ENCODE measurements around the gene SYNPO2.

Gene SYNPO2

DNA sequence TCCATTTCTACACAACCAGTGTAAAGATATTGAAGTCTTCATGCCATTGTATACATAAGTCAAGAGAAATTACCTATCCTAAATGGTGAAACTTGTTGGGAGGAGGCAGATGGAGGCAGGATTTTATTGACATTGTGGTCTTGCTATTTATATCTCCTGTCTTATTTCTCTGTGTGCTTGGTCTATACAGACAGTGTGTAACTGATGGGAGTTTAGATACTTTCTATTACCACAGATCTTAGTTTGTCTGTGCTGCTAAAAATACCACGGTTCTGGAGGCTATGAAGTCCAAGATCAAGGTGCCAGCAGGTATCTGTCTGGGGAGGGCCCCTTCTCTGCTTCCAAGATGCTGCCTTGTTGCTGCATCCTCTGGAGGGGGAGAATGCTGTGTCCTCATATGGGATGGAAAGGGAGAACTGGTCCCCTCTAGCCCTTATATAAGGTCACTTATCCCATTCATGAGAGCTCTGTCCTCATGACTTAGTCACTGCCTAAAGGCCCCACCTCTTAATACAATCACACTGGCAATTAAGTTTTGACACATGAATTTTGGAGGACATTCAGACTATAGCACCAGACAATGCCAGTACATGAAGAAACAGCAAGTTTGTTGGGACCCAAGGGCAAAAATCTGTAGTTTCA lies 62.4 kb downstream of the SYNPO2 start:
- no peaks in the 10 kb centered on the region for H3K36me3 Mint-ChIP-seq (ENCODE audit: insufficient read depth)
- H3K9me3 Mint-ChIP-seq = no peaks in the 10 kb centered on the region
- ATAC-seq (replicated peaks) = no peak
- H3K4me3 Mint-ChIP-seq = no peak overlapping the region
- no peak for DNase-seq
- H3K27me3 Mint-ChIP-seq = peaks cover 21 to 25% of the 10 kb centered on the region in 2 donors
- no peaks in the 10 kb centered on the region for H3K4me1 Mint-ChIP-seq (ENCODE audit: low read depth in 2 of 2)
- no peak overlapping the region for H3K27ac Mint-ChIP-seq

GRCh38 chr4:118953276-118953675 lies 64.6 kb downstream of the SYNPO2 start:
- Mint-ChIP-seq H3K4me1 (ENCODE audit: low read depth in 2 of 2) (no peaks in the 10 kb centered on the region), H3K27ac (no peak overlapping the region), H3K36me3 (ENCODE audit: insufficient read depth) (no peaks in the 10 kb centered on the region), H3K27me3 (peaks cover 8 to 11% of the 10 kb centered on the region in 2 donors), H3K9me3 (no peaks in the 10 kb centered on the region), H3K4me3 (no peak overlapping the region)
- no peak for ATAC-seq (replicated peaks)
- no peak for DNase-seq

DNA sequence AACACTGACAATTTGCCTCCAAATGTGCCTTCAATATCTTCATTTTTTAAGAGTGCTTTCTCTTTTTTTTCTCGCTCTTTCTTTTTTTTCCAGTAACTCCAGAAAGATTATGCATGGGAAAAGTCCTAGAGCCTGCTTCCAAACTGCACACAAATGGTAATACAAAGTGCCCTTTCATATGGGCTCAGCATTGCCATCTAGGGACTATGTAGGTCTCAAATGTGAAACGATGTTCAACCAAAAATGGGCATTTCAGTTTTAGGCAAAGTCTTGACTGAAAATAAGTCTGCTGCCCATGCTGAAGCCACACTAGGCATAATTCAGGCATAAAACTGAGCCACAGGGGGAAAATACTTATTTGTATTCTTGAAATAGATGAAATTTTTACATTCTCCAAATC lies 65.6 kb downstream of the SYNPO2 start:
- H3K36me3 Mint-ChIP-seq (ENCODE audit: insufficient read depth) = no peaks in the 10 kb centered on the region
- DNase-seq = no peak
- no peak overlapping the region for H3K4me3 Mint-ChIP-seq
- no peak overlapping the region for H3K27ac Mint-ChIP-seq
- no peaks in the 10 kb centered on the region for H3K4me1 Mint-ChIP-seq (ENCODE audit: low read depth in 2 of 2)
- no peak for ATAC-seq (replicated peaks)
- peaks cover 2 to 5% of the 10 kb centered on the region in 2 donors for H3K27me3 Mint-ChIP-seq
- no peaks in the 10 kb centered on the region for H3K9me3 Mint-ChIP-seq

GRCh38 chr4:118955515-118955914 lies 66.9 kb downstream of the SYNPO2 start:
- no peak for ATAC-seq (replicated peaks)
- DNase-seq = no peak
- Mint-ChIP-seq H3K4me1 (ENCODE audit: low read depth in 2 of 2) (no peaks in the 10 kb centered on the region), H3K4me3 (no peak overlapping the region), H3K9me3 (no peaks in the 10 kb centered on the region), H3K27ac (no peak overlapping the region), H3K27me3 (peaks cover 13 to 15% of the 10 kb centered on the region in 2 donors), H3K36me3 (ENCODE audit: insufficient read depth) (no peaks in the 10 kb centered on the region)

DNA sequence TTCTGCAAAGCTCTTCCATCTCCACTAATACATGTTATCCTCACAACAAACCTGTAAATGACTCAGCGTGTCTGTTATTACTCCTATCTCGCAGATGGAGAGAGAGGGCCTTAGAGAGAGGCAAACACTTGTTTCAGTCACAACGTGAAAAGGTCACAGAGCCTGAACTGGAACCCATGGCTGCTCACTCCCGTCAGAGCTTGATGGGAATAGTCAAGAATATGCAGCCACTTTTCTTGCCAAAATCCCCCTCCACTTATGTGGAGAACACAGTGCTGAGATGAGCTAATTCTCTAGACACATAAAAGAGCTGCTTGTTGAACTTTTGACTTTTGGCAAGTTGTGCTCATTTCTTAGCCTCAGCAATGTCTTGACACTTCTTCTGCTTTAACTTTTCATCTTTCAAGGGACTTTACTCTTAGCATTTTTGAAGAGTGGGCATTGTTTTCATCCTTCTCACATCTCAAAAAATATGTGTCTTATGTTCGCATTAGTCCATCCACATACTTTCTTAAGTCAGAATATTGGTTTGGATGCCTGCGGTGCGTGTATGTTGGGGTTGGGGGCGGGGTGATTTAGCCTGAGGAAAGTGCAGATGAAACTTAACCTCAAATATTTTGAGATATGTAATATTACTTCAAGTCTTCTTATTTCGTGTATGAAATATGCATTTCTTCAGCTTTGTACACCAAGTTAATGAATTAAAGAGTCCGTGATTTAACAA lies 69.2 kb downstream of the SYNPO2 start:
- DNase-seq (no peak), ATAC-seq (replicated peaks) (no peak)
- H3K4me1 Mint-ChIP-seq (ENCODE audit: low read depth in 2 of 2) = no peaks in the 10 kb centered on the region
- H3K27ac Mint-ChIP-seq = no peak overlapping the region
- no peak overlapping the region for H3K4me3 Mint-ChIP-seq
- no peaks in the 10 kb centered on the region for H3K9me3 Mint-ChIP-seq
- peaks cover 13 to 30% of the 10 kb centered on the region in 2 donors for H3K27me3 Mint-ChIP-seq
- H3K36me3 Mint-ChIP-seq (ENCODE audit: insufficient read depth) = no peaks in the 10 kb centered on the region

DNA sequence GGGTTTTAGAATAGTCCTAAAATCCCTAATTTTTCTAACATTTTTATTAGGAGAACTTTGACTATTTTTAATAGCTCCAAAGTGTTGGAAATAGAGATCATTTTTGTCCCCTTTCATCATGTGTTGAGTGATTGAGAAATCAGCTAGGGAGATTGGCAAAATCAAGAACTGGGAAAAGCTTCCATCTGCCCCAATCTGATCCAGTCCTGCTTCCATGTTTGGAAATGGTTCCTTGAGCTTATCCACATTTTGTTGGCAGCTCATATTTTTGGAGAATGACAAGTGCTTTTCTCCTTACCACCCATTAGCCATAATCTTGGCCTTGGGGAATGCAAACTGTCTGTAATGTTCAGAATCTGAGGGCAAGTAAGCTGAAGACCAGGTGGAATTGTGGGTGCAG lies 73.9 kb downstream of the SYNPO2 start:
- H3K9me3 Mint-ChIP-seq = no peaks in the 10 kb centered on the region
- ATAC-seq (replicated peaks) (no peak), DNase-seq (no peak)
- H3K27me3 Mint-ChIP-seq = peaks cover 8 to 30% of the 10 kb centered on the region in 2 donors
- no peaks in the 10 kb centered on the region for H3K4me1 Mint-ChIP-seq (ENCODE audit: low read depth in 2 of 2)
- no peaks in the 10 kb centered on the region for H3K36me3 Mint-ChIP-seq (ENCODE audit: insufficient read depth)
- H3K4me3 Mint-ChIP-seq = no peak overlapping the region
- H3K27ac Mint-ChIP-seq = no peak overlapping the region

GRCh38 chr4:118964891-118965411 lies 76.3 kb downstream of the SYNPO2 start:
- Mint-ChIP-seq H3K27ac (no peak overlapping the region), H3K36me3 (ENCODE audit: insufficient read depth) (no peaks in the 10 kb centered on the region), H3K9me3 (no peaks in the 10 kb centered on the region), H3K4me3 (no peak overlapping the region), H3K4me1 (ENCODE audit: low read depth in 2 of 2) (peaks cover 0 to 5% of the 10 kb centered on the region in 2 donors), H3K27me3 (peaks cover under 1 to 21% of the 10 kb centered on the region in 2 donors)
- ATAC-seq (replicated peaks) = no peak
- no peak for DNase-seq

DNA sequence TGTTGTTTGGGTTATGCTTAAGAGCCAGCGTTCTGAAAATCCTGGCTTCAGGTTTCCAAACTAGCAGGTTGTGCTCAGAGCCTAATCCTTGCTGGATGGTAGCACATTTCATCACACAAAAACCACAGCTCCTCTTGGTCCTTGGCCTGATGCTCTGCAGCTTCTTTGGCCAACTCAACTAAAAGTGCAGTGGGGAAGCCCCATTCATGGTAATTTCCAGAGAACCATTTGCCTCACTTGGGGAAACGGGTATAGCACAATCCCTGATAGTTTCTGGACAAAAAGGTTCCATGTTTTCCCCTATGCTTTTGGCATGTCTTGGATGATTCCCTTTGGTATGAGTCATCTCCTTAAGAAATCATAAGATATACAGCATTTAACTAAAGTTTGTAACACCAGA lies 78.7 kb downstream of the SYNPO2 start:
- Mint-ChIP-seq H3K9me3 (no peaks in the 10 kb centered on the region), H3K36me3 (ENCODE audit: insufficient read depth) (no peaks in the 10 kb centered on the region), H3K4me3 (no peak overlapping the region), H3K4me1 (ENCODE audit: low read depth in 2 of 2) (peaks cover 0 to 5% of the 10 kb centered on the region in 2 donors), H3K27me3 (no peaks in the 10 kb centered on the region), H3K27ac (no peak overlapping the region)
- DNase-seq (no peak), ATAC-seq (replicated peaks) (no peak)

DNA sequence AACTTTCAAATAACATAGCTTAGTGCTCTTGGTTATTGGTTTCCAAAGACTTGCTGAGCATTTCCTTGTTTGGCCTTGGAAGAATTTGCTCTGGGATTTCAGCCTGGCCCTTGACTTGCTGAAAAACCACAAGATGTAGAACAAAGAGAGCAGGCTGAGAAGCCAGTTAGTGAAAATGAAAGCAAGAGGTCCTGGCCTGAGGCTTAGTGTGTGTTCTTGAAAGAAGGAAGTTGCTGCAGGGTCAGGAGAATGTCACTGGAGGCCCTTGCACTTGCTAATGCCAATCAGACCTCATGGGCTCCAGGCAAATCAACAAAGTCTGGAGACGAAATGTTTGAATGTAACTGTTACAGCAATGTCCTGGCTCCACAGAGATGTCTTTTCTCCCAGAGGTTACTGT lies 79.4 kb downstream of the SYNPO2 start:
- Mint-ChIP-seq H3K27ac (no peak overlapping the region), H3K4me1 (ENCODE audit: low read depth in 2 of 2) (peaks cover 0 to 5% of the 10 kb centered on the region in 2 donors), H3K27me3 (no peaks in the 10 kb centered on the region), H3K9me3 (no peaks in the 10 kb centered on the region), H3K36me3 (ENCODE audit: insufficient read depth) (no peaks in the 10 kb centered on the region), H3K4me3 (no peak overlapping the region)
- DNase-seq (no peak), ATAC-seq (replicated peaks) (peak; percentile 51)

- H3K36me3 Mint-ChIP-seq (ENCODE audit: insufficient read depth) = no peaks in the 10 kb centered on the region
- no peaks in the 10 kb centered on the region for H3K27me3 Mint-ChIP-seq
- no peak overlapping the region for H3K27ac Mint-ChIP-seq
- H3K4me3 Mint-ChIP-seq = no peak overlapping the region
- H3K9me3 Mint-ChIP-seq = no peaks in the 10 kb centered on the region
- DNase-seq (no peak), ATAC-seq (replicated peaks) (no peak)
- H3K4me1 Mint-ChIP-seq (ENCODE audit: low read depth in 2 of 2) = peaks cover 0 to 5% of the 10 kb centered on the region in 2 donors
These were observed 80.2 kb downstream of the SYNPO2 start for GRCh38 chr4:118968813-118969212.

GRCh38 chr4:118969359-118969758 lies 80.7 kb downstream of the SYNPO2 start:
- Mint-ChIP-seq H3K9me3 (no peaks in the 10 kb centered on the region), H3K27ac (no peak overlapping the region), H3K4me3 (no peak overlapping the region), H3K36me3 (ENCODE audit: insufficient read depth) (no peaks in the 10 kb centered on the region), H3K4me1 (ENCODE audit: low read depth in 2 of 2) (peaks cover 0 to 5% of the 10 kb centered on the region in 2 donors), H3K27me3 (no peaks in the 10 kb centered on the region)
- DNase-seq (no peak), ATAC-seq (replicated peaks) (no peak)

- H3K4me1 Mint-ChIP-seq (ENCODE audit: low read depth in 2 of 2) = peaks cover 0 to 5% of the 10 kb centered on the region in 2 donors
- no peaks in the 10 kb centered on the region for H3K9me3 Mint-ChIP-seq
- H3K27ac Mint-ChIP-seq = no peak overlapping the region
- no peak overlapping the region for H3K4me3 Mint-ChIP-seq
- peaks cover 0 to 5% of the 10 kb centered on the region in 2 donors for H3K27me3 Mint-ChIP-seq
- no peak for ATAC-seq (replicated peaks)
- H3K36me3 Mint-ChIP-seq (ENCODE audit: insufficient read depth) = no peaks in the 10 kb centered on the region
- DNase-seq = no peak
These were observed 83.5 kb downstream of the SYNPO2 start for GRCh38 chr4:118972167-118972566.

GRCh38 chr4:118973295-118973694 lies 84.6 kb downstream of the SYNPO2 start:
- H3K27ac Mint-ChIP-seq = no peak overlapping the region
- H3K4me3 Mint-ChIP-seq = no peak overlapping the region
- H3K4me1 Mint-ChIP-seq (ENCODE audit: low read depth in 2 of 2) = peaks cover 0 to 2% of the 10 kb centered on the region in 2 donors
- H3K9me3 Mint-ChIP-seq = no peaks in the 10 kb centered on the region
- no peaks in the 10 kb centered on the region for H3K36me3 Mint-ChIP-seq (ENCODE audit: insufficient read depth)
- H3K27me3 Mint-ChIP-seq = peaks cover 0 to 5% of the 10 kb centered on the region in 2 donors
- ATAC-seq (replicated peaks) = no peak
- no peak for DNase-seq

GRCh38 chr4:118974758-118975157 lies 86.1 kb downstream of the SYNPO2 start:
- Mint-ChIP-seq H3K4me1 (ENCODE audit: low read depth in 2 of 2) (no peaks in the 10 kb centered on the region), H3K36me3 (ENCODE audit: insufficient read depth) (no peaks in the 10 kb centered on the region), H3K27ac (no peak overlapping the region), H3K4me3 (no peak overlapping the region), H3K9me3 (no peaks in the 10 kb centered on the region), H3K27me3 (peaks cover 0 to 5% of the 10 kb centered on the region in 2 donors)
- no peak for DNase-seq
- no peak for ATAC-seq (replicated peaks)
